Placental pericyte (primary cell): ENCODE data around the gene YAE1. TPM values are rescaled to one million over a fixed set of nuclear protein-coding genes. Genes with fewer than 3 reads are reported as not detected.

Experiments
- total RNA-seq: library from RNA; depleted of rRNA; stranded (reverse); fragments of >200 nt; gene quantifications from 2 replicates; pipeline ENCODE4 v1.2.3, GENCODE V29; 2012

YAE1 gene
- 19.5 and 27.3 TPM in 2 replicates for total RNA-seq

DNA sequence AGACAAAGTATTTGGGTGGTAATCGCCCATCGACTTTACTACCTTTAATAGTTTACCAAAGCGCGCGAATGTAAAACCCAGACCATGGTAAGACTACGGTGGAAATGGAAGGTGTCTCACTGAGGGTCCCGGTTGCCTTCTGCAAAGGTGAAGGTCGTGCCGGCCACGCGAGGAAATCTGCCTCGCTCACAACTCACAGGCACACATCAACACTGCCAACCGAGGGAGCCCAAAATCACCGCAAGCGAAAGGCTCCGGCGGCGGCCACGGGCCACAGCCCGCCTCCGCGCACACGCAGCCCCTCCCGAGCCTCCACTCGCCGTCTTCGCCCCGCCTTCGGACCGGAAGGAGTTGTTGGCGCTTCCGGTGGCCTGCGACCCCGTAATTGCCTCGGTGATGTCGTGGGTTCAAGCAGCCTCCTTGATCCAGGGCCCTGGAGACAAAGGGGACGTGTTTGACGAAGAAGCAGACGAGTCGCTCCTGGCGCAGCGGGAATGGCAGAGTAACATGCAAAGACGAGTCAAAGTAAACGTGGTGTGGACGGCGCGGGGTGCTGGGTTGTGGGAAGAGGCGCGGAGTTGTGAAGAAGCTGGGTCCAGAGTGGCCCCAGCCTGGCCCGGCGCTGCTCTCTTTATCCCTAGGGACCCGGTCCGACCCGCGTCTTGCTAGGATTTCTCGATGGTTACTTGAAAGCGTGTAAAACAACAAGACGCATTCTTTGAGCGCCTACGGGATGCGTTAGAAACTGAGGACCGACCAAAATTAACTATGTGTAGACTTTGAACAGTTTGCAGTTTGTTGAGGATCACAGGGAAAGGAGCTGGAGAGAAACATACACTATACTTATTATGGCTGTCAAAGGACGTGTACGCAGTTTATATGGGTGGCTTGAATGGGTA lies at the start of gene YAE1:
TSS of gene YAE1 (plus strand) at position 382 of the 899 bp plus-strand sequence. CDS start at position 397, 15 bp downstream.

Other genes with a start within 250 kb of the YAE1 start
- 21.9 and 22.3 TPM in 2 replicates for gene RALA, start 57.2 kb downstream of the YAE1 start, total RNA-seq